HTR-8/SVneo (cell line): ENCODE measurements around the gene SLC35G1.

ENCODE experiments used
- DNase-seq: peaks from one replicate; pipeline ENCODE4 v3.0.0; 2011; ENCODE audit warnings: low spot score, mixed read lengths; ENCODE audit not compliant: insufficient read length
- FAIRE-seq: peaks from 2 replicates; lab custom pipeline; 2011; peaks lifted over from hg19 to GRCh38; lab: Jason Lieb, UNC

Gene SLC35G1

DNA sequence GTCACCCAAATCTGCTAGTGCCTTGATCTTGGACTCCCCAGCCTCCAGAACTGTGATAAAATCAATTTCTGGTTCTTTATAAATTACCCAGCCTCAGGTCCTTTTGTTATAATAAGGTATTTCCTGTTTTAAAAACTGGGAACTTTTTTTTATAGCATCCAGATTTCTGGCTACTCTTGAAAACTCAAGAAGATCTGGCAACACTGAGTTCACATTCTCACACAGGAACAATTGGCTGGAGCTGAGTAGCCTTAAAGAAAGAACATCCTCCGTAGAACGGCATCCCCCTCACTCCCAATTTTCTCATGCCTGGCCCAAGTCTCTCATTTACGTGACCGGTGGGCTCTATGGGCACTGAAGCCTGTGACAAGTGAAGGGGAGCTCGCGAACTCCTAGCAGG lies 47.1 kb downstream of the SLC35G1 start:
- DNase-seq (no peak), FAIRE-seq (no peak)

DNA sequence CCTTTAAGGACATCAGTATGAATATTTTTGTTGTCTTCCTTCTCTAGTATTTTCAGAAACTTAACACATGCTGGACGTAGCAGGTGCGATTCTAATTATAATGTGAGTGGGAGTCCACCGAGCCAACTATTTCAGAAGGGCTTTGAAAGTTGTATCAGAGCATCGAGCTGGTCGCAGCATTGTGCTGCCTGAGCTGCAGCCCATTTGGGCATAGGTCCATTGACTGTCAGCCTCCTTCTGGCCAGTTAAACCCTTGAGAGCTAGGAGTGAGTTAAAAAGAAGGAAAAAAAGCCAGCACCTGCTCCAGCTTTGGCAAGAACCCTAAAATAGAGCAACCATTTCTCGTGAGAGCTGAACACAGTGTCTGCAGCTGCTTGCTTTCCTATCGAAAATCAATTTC lies 47.8 kb downstream of the SLC35G1 start:
- DNase-seq (no peak), FAIRE-seq (no peak)

DNA sequence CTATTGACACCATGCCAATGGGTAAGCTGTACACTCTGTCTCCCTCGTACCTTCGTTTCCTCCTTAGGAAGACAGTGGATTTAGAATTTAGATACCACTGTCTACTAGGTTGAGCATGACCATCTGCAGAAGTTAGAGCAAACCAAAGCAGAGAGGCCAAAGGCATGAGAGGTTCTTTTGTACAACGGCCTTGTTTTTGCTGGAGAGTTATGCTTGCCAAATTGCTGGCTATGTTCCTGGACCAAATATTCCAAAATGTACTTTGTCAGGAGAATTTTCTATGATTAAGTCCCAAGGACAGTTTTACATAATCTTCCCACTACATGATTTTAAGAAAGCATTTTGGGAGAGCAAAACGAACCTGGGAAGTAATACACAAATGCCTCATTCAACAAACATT lies 52.0 kb downstream of the SLC35G1 start:
- DNase-seq (no peak), FAIRE-seq (peak; percentile 67)

DNA sequence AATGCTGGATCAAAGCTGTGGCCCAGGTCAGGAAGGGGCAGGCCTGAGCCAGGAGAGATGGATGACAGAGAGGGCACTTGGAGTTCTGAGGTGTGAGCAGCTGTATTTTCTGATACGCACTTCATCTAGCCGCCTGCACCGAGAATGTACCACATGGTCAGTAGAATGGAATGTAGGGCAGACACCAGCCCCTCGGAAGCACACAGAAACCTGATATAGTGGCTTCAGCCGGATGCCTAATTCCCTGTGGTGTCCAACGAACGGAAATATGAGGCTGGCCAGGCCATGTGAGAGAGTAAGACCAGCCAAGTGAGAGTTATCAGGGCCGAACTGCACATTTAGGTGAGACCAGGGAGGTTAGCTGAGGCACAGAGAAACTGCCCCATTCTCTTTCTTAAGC lies 53.3 kb downstream of the SLC35G1 start:
- peak; percentile 66 for FAIRE-seq
- peak; percentile 80 for DNase-seq

DNA sequence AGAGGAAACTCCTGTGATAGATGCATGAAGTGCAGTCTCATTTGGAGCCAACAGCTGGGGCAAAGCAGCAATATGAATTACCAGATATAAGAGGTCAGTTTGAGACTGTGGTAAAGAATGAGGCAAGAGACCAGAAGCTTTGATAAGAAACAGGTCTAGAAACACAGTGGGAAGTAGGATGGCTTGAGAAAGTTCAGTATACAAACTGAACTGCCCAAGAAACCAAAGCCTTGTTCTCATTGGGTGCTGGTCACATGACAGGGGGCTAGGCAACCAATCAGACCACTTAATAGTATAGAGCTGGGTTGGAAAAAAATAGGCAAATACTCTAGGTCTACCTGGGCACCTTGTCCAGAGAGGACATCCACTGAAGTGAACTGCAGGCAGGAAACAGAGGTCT lies 53.7 kb downstream of the SLC35G1 start:
- DNase-seq, result no peak

DNA sequence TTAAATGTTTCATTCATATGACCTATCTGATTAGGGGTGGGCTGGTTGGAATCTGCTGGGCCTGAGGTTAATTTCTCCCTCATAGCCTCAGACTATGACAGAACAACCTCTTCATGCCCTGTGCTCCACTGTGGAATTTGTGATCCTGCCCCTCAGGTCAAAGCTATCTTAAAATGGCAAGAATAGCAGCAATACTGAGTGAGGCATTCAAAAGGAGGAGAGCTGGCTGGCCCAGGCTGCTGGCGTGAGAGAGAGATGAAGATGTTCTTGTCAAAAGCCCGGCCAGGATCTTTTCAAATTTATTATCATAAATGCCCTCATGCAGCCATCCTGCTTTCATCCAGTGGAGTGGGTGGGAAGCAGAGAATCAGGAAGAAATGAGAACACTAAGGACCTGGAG lies 58.1 kb downstream of the SLC35G1 start:
- no peak for FAIRE-seq
- no peak for DNase-seq

More for the DNA sequence above, 53.7 kb downstream of the SLC35G1 start:
- peak; percentile 16 for FAIRE-seq
